SIG-M5 treated with dmso at 0.1 percent for 504 hours (cell line): Measurements from ENCODE around the gene SYTL1.

Experiments used
- DNase-seq: peaks from one replicate; lab custom pipeline; 2025; ENCODE audit not compliant: unreplicated experiment; lab: John Stamatoyannopoulos, UW

Gene SYTL1

DNA sequence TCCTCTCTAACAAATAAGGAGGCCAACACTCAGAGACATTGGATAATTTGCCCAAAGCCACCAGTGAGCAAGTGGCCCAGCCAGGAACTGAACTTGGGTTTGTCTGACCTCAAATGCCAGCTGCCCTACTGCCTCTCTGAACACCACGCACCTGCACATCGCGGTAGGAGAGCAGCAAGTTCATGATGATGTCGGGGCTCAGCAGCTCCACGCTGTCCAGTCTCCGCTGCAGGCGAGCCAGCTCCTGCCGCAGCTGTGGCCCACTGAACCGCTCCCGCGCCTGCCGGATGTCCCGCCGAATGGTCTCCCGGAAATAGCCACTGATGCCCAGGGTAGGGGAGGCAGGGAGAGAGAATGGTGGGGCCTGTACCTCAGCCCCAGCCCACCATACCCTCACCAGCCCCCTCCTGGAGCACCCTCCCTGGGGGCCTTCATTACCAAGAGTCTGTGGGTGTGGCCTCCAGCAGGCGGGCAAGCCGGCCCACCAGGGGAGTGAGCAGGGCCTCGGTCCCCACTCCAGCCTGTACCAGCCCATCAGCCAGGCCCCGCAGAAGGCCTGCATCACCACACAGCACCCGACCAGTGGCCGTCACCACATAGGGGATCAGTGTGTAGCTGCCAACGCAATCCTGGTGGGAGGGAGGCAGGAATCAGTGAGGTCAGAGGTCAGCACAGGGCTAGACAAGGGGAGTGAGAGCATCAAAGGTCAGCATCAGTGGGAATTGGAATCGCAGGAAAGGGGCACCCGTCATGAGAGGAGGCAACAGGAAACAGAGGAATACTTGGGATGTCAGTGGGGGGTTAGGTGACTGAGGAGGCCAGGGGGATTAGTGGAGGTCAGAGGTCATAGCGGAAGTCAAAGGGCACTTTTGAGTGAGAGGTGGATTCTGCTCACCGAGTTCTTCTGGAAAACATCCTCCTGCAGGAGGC is 22.2 kb downstream of the SYTL1 start:
- no peak for DNase-seq

DNA sequence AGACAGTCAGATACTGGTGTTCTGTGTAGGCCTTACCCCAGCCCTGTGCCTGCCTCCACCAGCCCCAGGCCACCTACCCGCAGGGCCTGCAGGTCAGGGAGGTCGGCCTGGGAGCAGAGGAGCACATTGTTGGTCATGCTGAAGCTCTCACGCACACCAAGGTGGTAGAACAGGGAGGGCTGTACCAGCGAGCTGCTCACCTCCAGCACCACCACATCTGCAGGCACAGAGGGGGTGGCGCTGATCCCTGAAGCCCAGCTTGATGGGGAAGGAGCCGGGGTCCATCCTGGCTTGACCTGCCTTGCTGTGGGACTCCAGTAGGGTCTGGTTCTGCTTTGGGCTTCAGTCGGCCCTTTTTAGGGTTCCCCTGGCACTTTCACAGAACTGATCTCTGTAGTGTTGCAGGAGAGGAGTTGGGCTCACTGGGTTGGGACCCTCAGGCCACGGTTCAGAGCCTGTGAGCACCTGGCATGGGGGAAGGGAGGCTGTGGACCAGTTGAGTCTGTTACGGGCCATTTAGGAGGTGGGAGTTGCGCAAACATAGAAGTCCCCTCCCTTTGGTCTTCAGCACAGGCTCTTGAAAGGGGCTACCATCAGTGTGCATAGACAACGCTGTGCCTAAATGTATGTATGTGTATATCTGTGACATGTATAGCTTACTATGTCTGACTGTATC is 23.0 kb downstream of the SYTL1 start:
- peak; percentile 29 for DNase-seq

DNA sequence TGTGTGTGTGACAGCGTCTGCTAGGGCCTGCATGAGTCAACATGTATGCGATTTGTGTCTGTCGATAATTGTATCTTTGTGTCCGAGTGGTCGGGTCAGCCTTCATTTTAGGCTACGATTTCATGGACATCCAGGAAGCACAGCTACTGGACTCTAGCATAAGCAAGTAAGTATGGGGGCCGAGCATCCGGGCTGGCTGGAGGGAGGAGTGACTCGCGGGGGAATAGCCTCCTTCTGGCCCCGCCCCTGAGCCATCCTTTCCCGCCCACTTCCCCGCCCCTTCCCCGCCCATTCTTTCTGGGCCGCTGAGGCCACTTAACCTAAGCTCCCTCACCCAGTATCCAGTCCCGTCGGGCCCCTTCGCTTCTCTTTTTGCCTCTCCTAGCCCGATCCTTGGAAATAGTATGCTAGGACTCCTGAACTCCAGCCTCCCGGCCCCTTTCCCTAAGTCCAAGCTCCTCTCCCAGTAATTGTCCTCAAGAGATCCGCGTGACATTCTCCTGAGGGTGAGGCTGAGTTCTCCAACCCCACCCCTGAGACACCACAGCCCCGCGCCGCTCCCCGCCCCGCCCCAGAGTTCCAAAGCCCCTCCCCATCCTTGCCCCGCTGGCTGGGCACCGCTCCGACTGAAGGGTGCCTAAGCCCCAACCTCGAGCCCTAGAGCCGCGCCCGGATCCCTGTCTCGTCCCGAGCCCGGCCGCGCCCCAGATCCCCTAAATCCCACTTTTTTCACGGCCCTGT is 23.7 kb downstream of the SYTL1 start:
- peak; percentile 75 for DNase-seq

DNA sequence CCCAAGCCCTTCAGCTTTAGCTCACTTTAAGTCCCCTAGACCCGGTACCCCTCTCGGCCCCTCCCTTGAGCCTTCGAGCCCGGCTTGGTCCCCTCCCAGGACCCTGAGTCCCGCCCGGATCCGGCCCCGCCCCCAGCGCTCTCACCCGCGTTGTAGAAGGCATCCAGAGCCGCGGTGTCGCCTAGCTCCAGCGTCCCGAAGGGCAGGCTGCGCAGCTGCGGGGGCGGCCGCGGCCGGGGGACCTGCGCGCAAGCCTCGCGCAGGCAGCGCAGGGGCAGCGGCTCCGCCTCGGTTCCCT is 24.2 kb downstream of the SYTL1 start:
- peak; percentile 51 for DNase-seq

DNA sequence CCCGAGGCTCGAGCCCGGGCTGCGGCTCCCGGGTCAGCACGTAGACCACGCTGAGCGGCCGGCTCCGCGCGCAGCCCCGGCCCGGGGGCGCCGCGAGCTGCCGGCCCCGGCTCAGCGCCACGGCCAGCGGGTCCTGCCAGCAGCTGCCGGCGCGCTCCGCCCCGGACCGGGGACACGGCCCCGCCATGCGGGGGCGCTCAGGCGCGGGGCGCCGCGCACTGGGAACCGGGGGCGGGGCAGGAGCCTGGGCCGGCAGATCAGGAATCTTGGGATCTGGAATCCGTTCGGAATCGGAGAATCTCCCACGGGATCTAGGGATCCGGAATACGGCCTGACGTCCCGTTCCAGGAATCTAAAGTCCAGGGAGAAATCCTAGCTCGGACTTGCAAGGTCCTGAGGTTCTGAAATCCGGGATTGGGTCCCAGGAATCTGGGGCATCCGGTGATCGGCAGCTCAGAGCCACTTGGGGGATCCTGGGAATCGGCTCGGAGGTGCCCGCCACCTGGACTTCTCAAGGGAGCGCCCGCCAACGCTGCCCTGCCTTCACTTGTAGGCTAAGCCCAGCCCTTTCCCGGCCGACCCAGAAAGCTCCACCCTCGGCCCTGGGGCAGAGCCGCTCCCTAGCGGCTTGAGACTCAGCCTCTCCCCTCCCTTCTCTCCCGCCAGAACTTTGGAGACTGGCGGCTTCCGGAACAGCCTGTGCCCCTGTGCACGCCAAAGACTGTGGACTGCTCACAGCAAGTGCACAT is 24.8 kb downstream of the SYTL1 start, which contains the start of gene MAP3K6:
Gene MAP3K6, minus strand, starts transcription at position 551 of the 749 bp plus-strand sequence. Its CDS starts 364 bp downstream, at position 187.
- DNase-seq, result peak; percentile 61

DNA sequence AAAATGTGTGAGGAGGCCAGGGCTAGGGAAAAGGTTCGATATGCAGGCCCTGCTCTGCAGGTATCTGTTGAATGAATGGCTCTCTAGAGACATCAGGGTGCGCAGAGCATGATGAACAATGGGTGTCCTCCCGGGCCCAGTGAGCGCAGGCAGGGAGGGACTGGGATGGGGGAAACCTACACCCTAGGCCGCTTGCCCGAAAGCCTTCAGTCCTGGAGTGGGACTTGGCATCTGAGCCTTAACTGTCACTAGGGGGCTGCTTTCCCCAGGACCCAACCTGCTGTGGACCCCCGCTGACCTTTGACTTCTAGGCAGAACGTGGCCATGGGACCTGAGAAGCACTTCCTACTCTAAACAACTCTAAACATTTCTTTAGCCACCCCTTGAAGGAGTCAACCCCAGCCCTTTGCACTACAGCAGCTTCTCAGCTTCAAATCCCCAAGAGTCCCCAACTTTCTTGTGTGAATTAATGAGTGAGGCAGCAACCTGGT is 25.4 kb downstream of the SYTL1 start:
- DNase-seq, result no peak

DNA sequence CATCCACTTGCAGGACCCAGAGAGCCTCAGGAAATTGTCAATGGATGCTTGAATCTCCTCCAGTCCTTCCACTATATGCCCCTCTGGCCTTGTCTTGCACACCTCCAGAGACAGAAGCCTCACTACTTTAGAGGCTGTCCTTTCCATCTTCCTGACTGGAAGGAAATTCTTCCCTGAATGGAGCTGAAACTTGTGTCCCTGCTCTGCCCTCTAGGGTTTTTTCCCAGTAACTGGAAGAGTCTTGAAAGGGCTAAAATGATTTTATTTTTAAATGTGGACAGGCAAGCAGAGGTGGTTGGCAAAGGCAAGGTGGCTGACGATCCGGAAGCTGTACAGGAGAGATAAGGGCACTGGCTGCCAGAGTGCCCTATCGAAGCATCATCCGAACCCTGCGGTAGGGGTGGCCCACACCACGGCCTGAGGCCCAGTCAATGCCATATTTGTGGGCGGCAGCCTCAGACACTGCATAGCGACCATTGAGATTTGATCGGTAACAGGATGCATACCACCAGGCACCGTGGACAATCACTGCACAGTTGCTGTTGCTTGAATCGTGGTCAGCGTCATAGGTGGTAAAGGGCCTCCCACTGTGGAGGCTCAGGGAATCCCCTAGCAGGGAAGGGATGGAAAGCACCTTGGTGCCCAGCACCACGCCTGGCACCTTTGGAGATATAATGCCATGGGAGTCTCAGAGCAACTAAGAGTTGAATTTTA is 27.2 kb downstream of the SYTL1 start:
- no peak for DNase-seq

DNA sequence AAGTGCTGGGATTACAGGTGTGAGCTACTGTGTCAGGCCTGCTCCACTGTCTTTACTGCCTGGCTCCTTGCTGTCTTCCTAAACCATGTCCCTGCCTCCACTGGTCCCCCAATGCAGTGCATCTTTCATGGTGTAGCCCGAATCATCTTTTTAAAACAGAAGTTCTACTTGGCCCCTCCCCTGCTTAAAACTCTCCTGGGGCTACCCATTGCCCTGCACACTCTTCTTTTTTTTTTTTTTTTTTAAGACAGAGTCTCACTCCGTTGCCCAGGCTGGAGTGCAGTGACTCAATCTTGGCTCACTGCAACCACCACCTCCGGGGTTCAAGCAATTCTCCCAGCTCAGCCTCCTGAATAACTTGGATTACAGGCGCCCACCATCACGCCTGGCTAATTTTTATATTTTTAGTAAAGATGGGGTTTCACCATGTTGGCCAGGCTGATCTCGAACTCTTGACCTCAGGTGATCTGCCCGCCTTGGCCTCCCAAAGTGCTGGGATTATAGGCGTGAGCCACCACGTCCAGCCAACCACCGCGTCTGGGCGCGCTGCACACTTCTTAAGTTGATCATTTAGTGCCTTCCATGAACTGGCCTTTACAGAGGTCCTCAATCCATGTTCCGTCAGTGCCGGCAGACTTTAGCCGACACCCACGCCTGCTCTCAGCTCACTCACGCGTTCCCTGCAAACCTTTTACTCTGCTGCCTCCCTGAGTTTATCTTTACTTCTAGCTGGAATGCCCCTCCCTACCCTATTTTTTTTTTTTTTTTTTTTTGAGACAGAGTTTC is 30.4 kb downstream of the SYTL1 start:
- DNase-seq, result no peak

DNA sequence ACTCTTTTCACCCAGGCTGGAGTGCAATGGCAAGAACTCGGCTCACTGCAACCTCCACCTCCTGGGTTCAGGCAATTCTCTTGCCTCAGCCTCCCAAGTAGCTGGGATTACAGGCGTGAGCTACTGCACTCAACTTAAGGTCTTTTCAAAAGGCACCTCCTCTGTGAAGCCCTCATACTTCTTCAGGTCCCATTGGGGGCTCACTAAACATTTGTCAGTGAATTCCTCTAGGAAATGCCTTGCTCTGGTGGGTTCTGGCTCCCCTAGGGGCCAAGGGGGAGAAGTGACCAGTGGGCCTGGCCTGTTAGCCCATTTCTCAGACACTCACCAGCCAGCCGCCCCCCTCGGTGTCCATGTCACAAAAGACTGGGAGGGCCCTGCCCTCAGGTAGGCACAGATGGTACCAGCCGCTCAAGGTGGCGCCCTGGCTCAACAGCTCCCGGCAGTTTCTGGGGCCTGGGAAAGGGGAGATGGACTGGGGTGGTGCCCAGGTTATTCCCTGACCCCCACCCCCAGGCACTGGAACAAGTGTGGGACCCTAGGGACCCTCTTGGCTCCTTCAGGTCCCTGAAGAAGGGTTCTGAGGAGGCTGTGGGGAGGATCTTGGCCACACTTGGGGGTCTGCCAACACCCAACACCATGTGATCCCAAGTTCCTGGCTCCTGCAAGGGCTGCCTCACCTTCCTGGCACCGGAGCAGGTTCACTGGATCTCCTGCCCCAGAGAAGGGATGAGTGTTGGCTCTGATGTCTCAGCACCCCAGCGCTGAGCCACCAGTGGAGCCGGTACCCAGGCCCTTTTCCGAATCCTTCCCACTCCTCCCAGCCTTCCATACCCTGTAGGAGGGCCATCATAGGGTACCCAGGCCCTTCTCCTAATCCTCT is 31.2 kb downstream of the SYTL1 start:
- no peak for DNase-seq

DNA sequence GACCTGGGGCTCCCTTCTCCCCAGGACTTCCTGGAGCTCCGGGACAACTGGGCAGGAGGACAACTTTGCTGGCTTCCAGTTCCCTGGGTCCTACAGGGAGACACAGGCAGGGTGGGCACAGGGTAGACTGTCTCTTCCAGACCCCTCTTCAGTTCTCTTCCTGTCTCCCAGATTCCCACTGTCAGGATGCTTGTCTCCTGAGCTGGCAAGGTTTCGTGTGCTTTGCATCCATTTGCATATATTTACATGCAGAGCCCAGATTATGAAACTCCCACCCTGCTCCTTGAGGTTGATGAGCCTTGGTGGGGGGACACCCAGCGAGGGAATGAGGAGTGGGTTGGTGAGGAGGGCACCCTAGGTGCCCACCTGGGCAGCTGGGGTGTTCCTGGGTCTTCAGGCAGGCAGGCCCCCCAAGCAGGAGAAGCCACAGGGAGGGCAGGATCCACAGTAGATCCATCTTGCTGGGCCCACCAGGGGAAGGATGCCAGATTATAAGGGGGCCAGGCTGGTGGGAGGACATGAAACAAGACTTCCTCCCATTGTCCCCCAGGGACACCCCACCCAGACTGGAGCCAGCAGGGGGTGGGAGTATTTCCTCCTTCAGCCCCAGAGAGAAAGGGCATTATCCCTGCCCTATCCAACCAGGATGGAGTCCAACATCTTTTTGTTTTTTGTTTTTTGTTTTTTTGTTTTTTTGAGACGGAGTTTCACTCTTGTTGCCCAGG is 32.7 kb downstream of the SYTL1 start, which contains the start of gene FCN3:
Gene FCN3, minus strand, starts transcription at position 463 of the 725 bp plus-strand sequence. Its CDS starts 6 bp downstream, at position 457.
- DNase-seq, result no peak

DNA sequence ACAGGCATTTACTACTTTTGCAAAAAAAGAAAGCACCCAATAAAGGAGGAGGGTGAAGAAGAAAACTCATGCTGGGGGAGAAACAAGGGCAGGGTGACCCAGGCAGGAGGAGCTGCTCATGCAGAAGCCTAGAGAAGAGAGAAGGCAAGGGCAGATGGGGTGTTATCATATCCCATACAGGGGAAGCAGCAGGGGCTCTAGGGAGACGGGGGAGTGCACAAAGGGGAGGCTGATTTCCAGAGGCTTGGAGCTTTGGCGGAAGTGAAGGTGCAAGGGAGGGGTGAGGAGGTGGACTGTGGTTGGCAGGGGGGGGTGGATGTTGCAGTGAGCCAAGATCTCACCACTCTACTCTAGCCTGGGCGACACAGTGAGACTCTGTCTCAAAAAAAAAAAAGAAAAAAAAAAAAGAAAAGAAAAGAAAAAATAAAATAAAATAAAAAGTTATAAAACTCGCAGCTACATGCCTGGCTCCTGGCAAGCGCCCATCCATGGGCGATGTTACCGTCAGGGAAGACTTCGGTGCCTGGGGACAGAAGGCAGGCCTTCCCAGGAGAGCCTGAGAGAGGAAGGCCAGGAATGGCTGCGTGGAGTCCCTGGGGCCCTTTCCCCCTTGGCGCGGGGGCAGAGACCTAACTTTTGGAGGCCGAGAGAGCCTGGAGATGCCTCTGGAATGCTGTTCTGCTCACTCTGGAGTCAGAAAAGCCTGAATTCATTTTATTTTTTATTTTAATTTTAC is 36.1 kb downstream of the SYTL1 start:
- DNase-seq, result no peak

DNA sequence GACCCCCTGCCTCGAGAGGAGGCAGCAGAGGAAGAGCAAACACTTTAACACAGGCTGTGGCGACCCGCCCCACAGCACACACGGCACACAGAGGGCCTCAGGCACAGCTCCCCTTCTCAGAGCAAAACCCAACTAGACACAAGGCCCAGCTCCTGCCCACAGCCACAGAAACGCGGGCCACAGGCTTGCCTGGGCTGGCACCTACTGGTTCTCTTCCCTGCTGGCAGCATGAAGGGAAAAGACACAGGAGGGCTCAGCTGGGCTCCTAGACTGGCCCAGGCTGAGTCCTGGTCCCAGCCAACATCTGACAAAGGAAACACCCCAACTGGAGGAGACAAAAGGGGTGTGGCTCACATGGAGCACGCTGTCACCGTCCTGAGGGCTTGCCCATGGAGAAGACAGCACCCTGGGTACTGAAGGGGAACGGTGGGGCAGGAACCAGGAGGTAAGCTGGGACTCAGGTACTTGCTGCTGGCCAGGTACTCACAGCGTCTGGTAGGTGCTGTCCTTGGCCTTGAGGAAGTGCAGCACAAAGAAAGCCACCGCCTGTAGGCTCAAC is 37.8 kb downstream of the SYTL1 start:
- no peak for DNase-seq

DNA sequence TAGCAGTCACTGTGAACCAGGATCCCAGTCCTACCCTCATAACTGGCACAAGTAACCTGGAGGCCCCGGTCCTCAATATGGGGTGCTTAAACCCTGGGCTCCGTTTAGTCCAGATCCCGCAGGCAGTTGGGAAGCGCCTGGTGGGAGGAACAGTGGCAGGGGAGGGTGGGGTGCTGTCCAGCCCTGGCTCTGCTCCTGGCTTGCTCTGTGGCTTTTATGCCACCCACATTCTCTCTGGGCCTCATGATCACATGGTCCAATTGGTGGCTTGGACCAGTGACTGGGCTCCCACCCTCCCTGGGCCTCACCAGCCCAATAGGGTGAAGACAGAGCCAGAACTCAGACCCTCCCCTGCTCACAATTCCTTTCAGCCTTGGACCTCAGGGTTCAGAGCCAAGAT is 38.4 kb downstream of the SYTL1 start:
- no peak for DNase-seq

DNA sequence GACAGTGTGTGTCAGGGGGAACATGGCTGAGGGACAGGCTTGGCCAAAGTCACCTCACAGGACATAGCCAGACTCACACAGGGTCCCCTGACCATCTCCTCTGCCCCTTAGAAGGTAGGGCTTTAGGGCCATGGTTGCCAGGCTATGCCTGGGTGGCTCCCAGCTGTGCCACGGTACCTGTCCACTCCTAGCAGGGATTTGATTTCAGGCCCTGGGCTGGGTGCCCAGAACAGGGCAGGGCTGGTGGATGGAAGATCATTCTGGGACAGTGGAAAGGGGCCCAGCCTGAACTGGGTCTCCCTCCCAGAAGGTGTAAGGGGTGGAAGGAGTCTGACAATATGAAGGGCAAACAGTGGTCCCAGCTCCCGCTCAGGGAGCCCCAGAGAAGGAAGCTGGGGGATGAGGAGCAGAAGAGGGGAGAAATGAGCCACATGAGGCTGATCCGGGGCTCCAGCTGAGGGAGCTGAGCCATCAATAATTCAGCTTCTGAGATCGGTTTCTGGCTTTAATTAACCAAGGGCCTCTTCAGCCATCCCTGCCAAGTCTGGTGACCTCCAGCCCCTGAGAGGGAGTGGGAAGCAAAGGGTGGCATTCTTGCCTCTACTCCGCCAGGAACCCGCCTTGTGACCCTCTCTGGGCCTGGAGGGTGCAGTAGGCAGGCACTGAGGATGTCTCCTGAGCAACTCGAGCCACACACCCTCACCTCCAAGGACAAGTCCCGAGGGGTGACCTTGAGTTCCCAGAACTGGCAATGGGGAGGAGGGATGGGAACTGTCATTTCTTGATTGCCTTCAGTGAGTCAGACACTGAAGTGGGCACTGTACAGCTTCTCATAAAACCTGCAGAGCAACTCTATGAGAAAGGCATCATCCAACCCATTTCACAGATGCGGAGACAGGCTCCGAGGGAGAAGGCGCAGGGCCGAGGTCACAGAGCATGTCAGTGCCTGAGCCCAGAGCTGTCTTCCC is 39.2 kb downstream of the SYTL1 start:
- no peak for DNase-seq

DNA sequence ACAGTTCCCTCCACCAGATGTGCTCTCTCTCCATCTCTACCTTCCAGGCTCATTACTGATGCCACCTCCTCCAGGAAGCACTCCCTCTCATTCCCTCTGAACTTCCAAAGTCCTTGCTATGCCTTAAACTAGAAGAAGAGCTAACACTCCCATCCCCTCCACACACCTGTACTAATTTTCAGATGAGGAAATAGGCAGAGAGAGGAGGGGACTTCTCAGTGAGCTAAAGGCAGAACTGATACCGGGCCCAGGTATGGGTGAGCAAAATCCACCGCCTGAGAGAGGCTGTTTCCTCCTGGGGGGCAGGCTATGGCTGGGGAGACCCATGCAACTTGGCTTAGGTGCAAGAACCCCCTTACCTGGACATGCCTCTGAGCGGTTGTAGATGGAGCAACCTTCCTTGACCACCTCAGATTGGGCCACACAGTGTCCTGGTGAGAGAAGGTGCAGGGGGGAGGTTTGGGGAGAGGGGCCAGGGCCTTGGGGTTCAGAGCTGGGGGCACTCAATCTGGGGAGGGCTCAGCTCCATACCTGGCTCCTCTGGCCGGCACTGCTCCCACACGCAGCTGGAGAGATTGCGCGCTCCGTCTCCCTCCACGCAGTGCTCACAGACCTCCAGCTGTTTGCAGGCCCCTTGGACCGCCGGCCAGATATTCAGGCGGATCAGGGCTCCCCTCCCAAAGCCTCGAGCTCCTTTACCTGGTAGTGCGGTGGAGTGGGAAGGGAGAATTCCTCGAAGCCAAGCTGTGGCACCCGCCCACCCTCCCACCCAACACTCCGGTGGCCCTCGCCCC is 40.3 kb downstream of the SYTL1 start:
- no peak for DNase-seq
